Body of pancreas (tissue), 4 donors: ENCODE measurements around the gene SLC16A8. TPM values are rescaled to one million over a fixed set of nuclear protein-coding genes. Genes with fewer than 3 reads are reported as not detected.

ENCODE experiments used
- ATAC-seq: fragments of 150-250 bp; one replicate; pipeline ENCODE4 v1.9.1; 2016
- DNase-seq, 4 donors: peaks; one replicate each; pipeline ENCODE4 v3.0.0-alpha.2; 2019
- H3K27ac ChIP-seq, 4 donors: fragments of 200-600 bp; sonication (generic); 1 replicate in 3 of 4; 2 replicates in 1 of 4; pipeline versions ENCODE4 v1.5.1 to v1.6.1; 2016 to 2019; ENCODE audit warnings: mild to moderate bottlenecking in 1 of 4, mixed read lengths in 1 of 4, moderate library complexity in 1 of 4
- H3K27me3 ChIP-seq, 2 donors: fragments of 200-600 bp; sonication (generic); one replicate each; pipeline ENCODE4 v1.6.0; 2016; ENCODE audit warnings: mild to moderate bottlenecking in 1 of 2
- H3K36me3 ChIP-seq, 2 donors: fragments of 200-600 bp; sonication (generic); replicated peaks in 1 of 2; 2 replicates each; pipeline ENCODE4 v1.5.1; 2016; ENCODE audit warnings: low read depth in 2 of 2; ENCODE audit not compliant: insufficient read depth in 1 of 2
- H3K4me1 ChIP-seq: fragments of 200-600 bp; sonication (generic); one replicate; pipeline ENCODE4 v1.6.0; 2016
- H3K4me3 ChIP-seq, 2 donors: fragments of 200-600 bp; sonication (generic); 1 replicate in 1 of 2; 2 replicates in 1 of 2; pipeline ENCODE4 v1.5.1; 2016 to 2019
- H3K9me3 ChIP-seq, 3 donors: fragments of 200-600 bp; sonication (generic); 1 replicate in 2 of 3; 2 replicates in 1 of 3; pipeline ENCODE4 v1.5.1; 2016
- CTCF ChIP-seq, 7 experiments: fragments of 450-650 bp in 4 of 7; fragments of 200-600 bp in 3 of 7; sonication (generic) in 3 of 7; IDR thresholded peaks; one replicate each; pipeline ENCODE4 v1.5.1; 2016 to 2019; ENCODE audit warnings: antibody characterized with exemption in 7 of 7
- POLR2A ChIP-seq, 3 donors: fragments of 450-650 bp; IDR thresholded peaks; one replicate each; pipeline ENCODE4 v1.6.1; 2016; ENCODE audit warnings: antibody characterized with exemption in 3 of 3, mild to moderate bottlenecking in 2 of 3
- WGBS, 2 donors: methylation state at CpG; one replicate each; pipeline ENCODE4 v1.1.5; 2017; 5-methylcytosine and 5-hydroxymethylcytosine counted together
- intact Hi-C: fragments of 100-400 bp; cut with DNase I; formaldehyde crosslinking; loops from one replicate; pipeline ENCODE4 v1.15.1; 2023
- total RNA-seq, 2 donors: library from RNA; depleted of rRNA; stranded (reverse); fragments of >200 nt; gene quantifications; one replicate each; pipeline ENCODE4 v1.1.0, GENCODE V29; 2016

The SLC16A8 gene
- total RNA-seq, 2 donors from 2014 or later, result not detected

GRCh38 chr22:38046070-38046748 lies 37.8 kb downstream of the SLC16A8 start:
- 76 to 88% methylated on average over 9 to 14 of the region's 14 CpGs for WGBS, 2 donors

GRCh38 chr22:38043151-38044039 lies 40.6 kb downstream of the SLC16A8 start:
- no peak for DNase-seq
- Histone ChIP-seq H3K4me1 (no peaks in the 10 kb centered on the region), H3K27ac (no peak overlapping the region), H3K4me3 (no peak overlapping the region), H3K36me3 (no peaks in the 10 kb centered on the region), H3K27me3 (no peaks in the 10 kb centered on the region), H3K9me3 (no peaks in the 10 kb centered on the region)
- ATAC-seq, result no peak
- WGBS, 2 donors, result 81 to 82% methylated on average over 14 to 16 of the region's 16 CpGs
- intact Hi-C loops, result loop anchor here (10.0 kb wide), 1 partner anchor 531 kb away; the partner anchor contains the start of gene DMC1
- TF ChIP-seq CTCF (IDR thresholded peaks at IDR 0.05), result no peak
- TF ChIP-seq POLR2A (IDR thresholded peaks at IDR 0.05), result no peak

More at GRCh38 chr22:38046070-38046748, 37.8 kb downstream of the SLC16A8 start:
- no peaks in the 10 kb centered on the region for H3K27me3 ChIP-seq
- TF ChIP-seq POLR2A (IDR thresholded peaks at IDR 0.05) (no peak), CTCF (IDR thresholded peaks at IDR 0.05) (no peak)
- no peaks in the 10 kb centered on the region for H3K36me3 ChIP-seq
- ATAC-seq (no peak), DNase-seq (no peak)
- intact Hi-C loops, result loop anchor here (10.0 kb wide), 1 partner anchor 529 kb away; the partner anchor contains the start of gene DMC1
- no peaks in the 10 kb centered on the region for H3K4me1 ChIP-seq
- H3K4me3 ChIP-seq, result no peak overlapping the region
- no peak overlapping the region for H3K27ac ChIP-seq
- H3K9me3 ChIP-seq, result no peaks in the 10 kb centered on the region

- Histone ChIP-seq H3K27ac (no peak overlapping the region), H3K4me1 (no peaks in the 10 kb centered on the region), H3K36me3 (no peaks in the 10 kb centered on the region), H3K27me3 (no peaks in the 10 kb centered on the region), H3K4me3 (no peak overlapping the region), H3K9me3 (no peaks in the 10 kb centered on the region)
- ATAC-seq (no peak), DNase-seq (no peak)
- intact Hi-C loops, result loop anchor here (10.0 kb wide), 1 partner anchor 532 kb away; the partner anchor contains the start of gene DMC1
- WGBS, 2 donors, result 72 to 78% methylated on average over 1 of the region's 1 CpG
- TF ChIP-seq POLR2A (IDR thresholded peaks at IDR 0.05) (no peak), CTCF (IDR thresholded peaks at IDR 0.05) (no peak)
These were observed 41.5 kb downstream of the SLC16A8 start for GRCh38 chr22:38042488-38042790.

GRCh38 chr22:38041760-38042487 lies 42.1 kb downstream of the SLC16A8 start:
- Histone ChIP-seq H3K4me3 (no peak overlapping the region), H3K9me3 (no peaks in the 10 kb centered on the region), H3K27me3 (no peaks in the 10 kb centered on the region), H3K4me1 (no peaks in the 10 kb centered on the region), H3K36me3 (no peaks in the 10 kb centered on the region), H3K27ac (no peak overlapping the region)
- DNase-seq (no peak), ATAC-seq (no peak)
- intact Hi-C loops, result loop anchor here (10.0 kb wide), 1 partner anchor 533 kb away; the partner anchor contains the start of gene DMC1
- 68 to 69% methylated on average over 5 of the region's 5 CpGs for WGBS, 2 donors
- TF ChIP-seq POLR2A (IDR thresholded peaks at IDR 0.05) (no peak), CTCF (IDR thresholded peaks at IDR 0.05) (no peak)
